ENCODE data around the gene RGS7. TPM values are rescaled to one million over a fixed set of nuclear protein-coding genes. Genes with fewer than 3 reads are reported as not detected.

Gene RGS7
- total and polyA plus RNA-seq, 2 of the 8 experiments (the other 6 are each of a cell fraction or from before 2014, with no cell fraction given) = 1.6 to 3.0 TPM

GRCh38 chr1:241270016-241270415, 87.0 kb downstream of the RGS7 start:
- H3K4me1 ChIP-seq (replicated peaks in 1 of 4; ENCODE audit: control insufficient read depth in 3 of 4, insufficient read depth in 4 of 4, low read length in 3 of 4) = no peaks in the 10 kb centered on the region
- H3K9ac ChIP-seq (replicated peaks in 1 of 4; ENCODE audit: extremely low read depth in 1 of 4, low read depth in 3 of 4, low read length in 3 of 4) = no peak overlapping the region
- H4K20me1 ChIP-seq (replicated peaks in 1 of 2; ENCODE audit: control insufficient read depth in 1 of 2, insufficient read depth in 2 of 2, low read length in 2 of 2) = no peaks in the 10 kb centered on the region
- H3K4ac ChIP-seq (replicated peaks; ENCODE audit: insufficient read length, low read depth, low read length) = no peak overlapping the region
- H2AFZ ChIP-seq (ENCODE audit: low read length) = no peak overlapping the region
- POLR2A ChIA-PET (ENCODE audit: partially characterized antibody) = interaction anchor here (0.6 kb wide), 1 partner anchor 658 kb away, joined by 3 read pairs; the partner anchor contains the start of gene GREM2
- H4K8ac ChIP-seq (ENCODE audit: extremely low read depth, insufficient read depth, low read length) = no peak overlapping the region
- H4K91ac ChIP-seq (replicated peaks; ENCODE audit: insufficient read length, low read length) = no peak overlapping the region
- H3K18ac ChIP-seq (ENCODE audit: extremely low read depth, low read length) = no peak overlapping the region
- no peak overlapping the region for H2AK5ac ChIP-seq (ENCODE audit: low read depth, low read length)
- DNase-seq (ENCODE audit: low read depth in 1 of 2, low spot score in 2 of 2) = no peak
- no peak overlapping the region for H2BK12ac ChIP-seq (ENCODE audit: low read depth, low read length)
- no peak overlapping the region for H2BK120ac ChIP-seq (replicated peaks; ENCODE audit: low read depth, low read length)
- H3K79me1 ChIP-seq (ENCODE audit: low read depth, low read length) = no peaks in the 10 kb centered on the region
- no peak overlapping the region for H3K27ac ChIP-seq (ENCODE audit: low read depth, low read length)
- H3K14ac ChIP-seq (ENCODE audit: insufficient read length) = no peak overlapping the region
- WGBS, 2 experiments (ENCODE audit: extremely low coverage in 1 of 2, insufficient coverage in 1 of 2, insufficient read length in 1 of 2, insufficient replicate concordance in 2 of 2, low coverage in 1 of 2, low lambda C conversion rate in 2 of 2, missing lambda C conversion rate in 1 of 2) = 84% methylated on average over 2 of the region's 2 CpGs; no CpG with 5 or more reads in 1 of the 2 experiments
- no peaks in the 10 kb centered on the region for H3K27me3 ChIP-seq (replicated peaks in 1 of 4; ENCODE audit: control insufficient read depth in 3 of 4, extremely low read depth in 1 of 4, insufficient read depth in 3 of 4, low read length in 3 of 4)
- H3K36me3 ChIP-seq (ENCODE audit: control insufficient read depth in 2 of 4, insufficient read depth in 4 of 4, low read length in 3 of 4) = no peaks in the 10 kb centered on the region
- H4K5ac ChIP-seq (ENCODE audit: insufficient read length, low read depth, low read length) = no peak overlapping the region
- no peak overlapping the region for H3K23ac ChIP-seq (ENCODE audit: insufficient read length)
- FAIRE-seq = no peak
- H3K23me2 ChIP-seq (ENCODE audit: low read depth, low read length) = no peaks in the 10 kb centered on the region
- no peak overlapping the region for H2BK15ac ChIP-seq (ENCODE audit: low read length)
- H3K4me2 ChIP-seq (ENCODE audit: insufficient read depth in 1 of 2, low read depth in 2 of 2, low read length in 2 of 2) = no peak overlapping the region
- H3K4me3 ChIP-seq (ENCODE audit: extremely low read depth in 1 of 4, insufficient read depth in 2 of 4, low read depth in 3 of 4, low read length in 4 of 4) = no peak overlapping the region
- H3K79me2 ChIP-seq (ENCODE audit: control insufficient read depth in 1 of 2, insufficient read depth in 2 of 2, low read length in 2 of 2) = no peaks in the 10 kb centered on the region
- no peak overlapping the region for H2BK5ac ChIP-seq (ENCODE audit: low read depth, low read length)
- CTCF ChIA-PET (ENCODE audit: partially characterized antibody) = interaction anchor here (0.5 to 2.8 kb wide), 10 partner anchors 12 to 303 kb away, joined by 3 to 15 read pairs (median 5); no protein-coding TSS in a partner anchor
- H3K9me3 ChIP-seq (ENCODE audit: insufficient read depth in 2 of 2, low read depth in 1 of 2, low read length in 1 of 2) = peaks cover 4 to 6% of the 10 kb centered on the region in 2 experiments; a peak in 3 of 4 replicates
- TF ChIP-seq CEBPB (IDR thresholded peaks at IDR 0.05; ENCODE audit: low read depth, low read length) (no peak), CBX5 (IDR thresholded peaks at IDR 0.05; ENCODE audit: low read depth, low read length) (no peak), BRCA1 (IDR thresholded peaks at IDR 0.05; ENCODE audit: low read depth, low read length) (no peak), KDM5A (IDR thresholded peaks at IDR 0.05; ENCODE audit: low read length) (no peak), SIRT6 (IDR thresholded peaks at IDR 0.05; ENCODE audit: low read length) (no peak), SIN3A (conservative IDR thresholded peaks at IDR 0.05 in 1 of 2, IDR thresholded peaks at IDR 0.05 in 1 of 2; ENCODE audit: low read depth in 1 of 2, low read length in 2 of 2) (no peak), ASH2L (IDR thresholded peaks at IDR 0.05; ENCODE audit: low read length) (no peak), YY1 (IDR thresholded peaks at IDR 0.05; ENCODE audit: low read depth, low read length) (no peak), CBX8 (IDR thresholded peaks at IDR 0.05; ENCODE audit: borderline replicate concordance, low read depth, low read length) (no peak)
- H3K56ac ChIP-seq (replicated peaks; ENCODE audit: insufficient read length, low read depth, low read length) = no peak overlapping the region
- no peak overlapping the region for H2BK20ac ChIP-seq (ENCODE audit: low read length)
